NCI-H1694 (cell line): ENCODE results near the gene PARP3.
A peak's percentile ranks its signal among the peaks of the same experiment; 100 is the strongest.
"Not testable (repeated sequence)": the region's sequence is repeated elsewhere in the genome, so short reads cannot be mapped to it uniquely, and the experiment has no call there.

ENCODE experiments used
- DNase-seq: peaks from one replicate; lab custom pipeline; 2025; lab: John Stamatoyannopoulos, UW

PARP3 gene

GRCh38 chr3:51941798-51942602 is at the start of gene PARP3, which contains the start of gene RRP9:
Gene PARP3, plus strand, starts transcription at chr3:51942363. Its CDS starts 993 bp downstream, at chr3:51943356.
Gene RRP9, minus strand, starts transcription at chr3:51941904. Its CDS starts 37 bp downstream, at chr3:51941867.
- peak; percentile 91 for DNase-seq

DNA sequence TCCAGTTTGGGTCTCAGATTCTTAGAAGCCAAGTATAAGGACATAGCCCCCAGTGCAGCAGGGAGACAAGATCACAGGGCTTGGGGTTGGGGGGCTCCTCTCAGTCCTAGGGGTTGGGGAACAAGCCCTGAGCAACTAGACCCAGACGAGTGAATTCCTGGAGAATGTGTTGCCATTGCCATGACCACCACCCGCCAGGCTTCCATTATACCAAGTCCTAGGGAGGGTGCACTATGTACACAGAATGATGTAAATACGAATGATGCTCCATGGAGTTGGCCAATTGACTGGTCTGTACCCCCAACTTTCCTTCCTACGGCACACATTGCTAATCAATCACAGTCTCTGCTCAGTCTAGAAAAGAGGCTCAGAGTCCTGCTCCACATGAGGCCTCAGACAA is 47.8 kb upstream of the PARP3 start:
- no peak for DNase-seq

DNA sequence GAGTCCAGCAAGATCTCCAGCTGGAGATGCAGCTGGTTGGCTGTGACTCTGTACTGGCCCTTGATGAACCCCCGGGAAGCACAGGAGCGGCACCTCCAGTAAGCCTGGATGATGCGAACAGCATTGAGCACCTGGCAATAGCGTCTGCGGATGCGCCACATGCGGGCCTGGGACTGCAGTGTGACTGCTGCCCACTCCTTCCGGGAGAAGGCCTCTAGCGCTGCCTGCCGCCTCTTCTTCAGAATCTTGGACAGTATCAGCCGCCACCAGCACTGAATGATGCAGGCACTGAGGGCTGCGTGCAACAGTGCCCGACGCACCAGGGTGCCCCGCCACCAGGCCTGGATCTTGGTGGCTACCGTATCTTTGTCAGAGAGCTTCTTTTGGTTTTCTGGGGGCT is 47.2 kb upstream of the PARP3 start:
- DNase-seq: no peak

DNA sequence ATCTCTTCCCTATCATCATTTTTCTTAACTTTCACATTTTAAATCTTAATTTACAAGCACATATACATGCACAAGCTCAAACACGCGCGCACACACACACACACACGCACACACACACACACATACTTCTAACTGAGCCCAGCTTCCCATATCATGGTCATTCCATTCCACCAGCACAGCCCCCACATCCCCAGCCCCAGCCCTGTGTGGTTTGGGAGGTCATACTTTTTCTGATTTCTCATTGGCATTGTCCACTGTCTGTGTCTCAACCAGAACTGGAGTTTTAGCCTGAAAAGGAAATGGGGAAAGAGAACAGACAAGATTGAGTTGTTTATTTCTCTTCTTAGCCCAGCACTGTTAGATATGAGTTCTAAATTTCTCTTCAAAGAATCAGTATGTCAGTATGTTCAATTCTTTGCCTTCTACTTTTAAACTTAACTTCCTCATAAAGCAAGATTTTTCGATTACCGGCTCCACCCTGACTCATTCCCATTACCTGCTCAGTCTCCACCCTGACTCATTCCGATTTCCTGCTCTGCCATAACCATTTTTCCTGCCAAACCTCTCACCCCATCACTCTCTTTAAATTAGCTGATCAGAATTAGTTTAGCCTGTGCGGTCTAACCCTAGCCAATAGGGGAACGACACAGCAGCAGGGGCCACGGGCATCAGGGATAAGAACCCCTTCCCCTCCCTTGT is 45.4 kb upstream of the PARP3 start:
- DNase-seq: no peak

DNA sequence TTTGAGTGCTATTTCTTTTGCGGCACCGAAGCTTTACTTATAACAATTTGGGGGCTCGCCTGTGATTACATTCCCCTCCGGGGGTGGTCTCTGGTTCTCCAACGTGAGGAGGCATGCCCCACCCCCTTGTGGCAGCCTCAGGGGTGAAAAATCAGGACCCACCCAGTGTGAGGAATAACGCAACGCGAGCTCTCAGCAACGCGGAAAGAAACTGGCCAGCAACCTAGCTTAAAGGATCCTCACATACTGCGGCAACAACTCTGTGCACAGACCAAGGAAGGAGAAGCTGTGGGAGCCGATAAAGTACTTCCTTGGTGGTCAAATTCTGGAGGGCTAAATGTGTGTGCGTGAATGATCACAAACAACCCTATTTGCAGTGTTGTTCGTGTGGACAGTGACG is 44.8 kb upstream of the PARP3 start:
- DNase-seq: no peak

DNA sequence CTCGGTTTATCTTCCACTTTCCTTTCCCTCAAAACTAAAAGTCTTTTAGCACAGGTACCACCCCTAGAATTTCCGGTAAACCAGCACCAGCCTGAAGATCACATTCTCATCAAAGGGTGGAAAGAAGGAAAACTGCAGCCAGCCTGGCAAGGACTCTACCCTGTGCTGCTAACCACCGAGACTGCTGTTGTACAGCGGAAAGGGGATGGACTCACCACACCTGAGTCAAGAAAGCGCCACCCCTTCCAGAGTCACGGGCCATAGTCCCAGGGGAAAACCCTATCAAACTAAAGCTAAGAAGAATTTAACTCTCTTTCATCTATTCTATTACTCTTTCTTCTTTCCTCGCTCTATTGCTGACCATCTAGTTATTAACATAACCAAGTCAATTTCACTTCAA is 42.1 kb upstream of the PARP3 start:
- DNase-seq: not testable (repeated sequence)

- DNase-seq: not testable (repeated sequence)
These were observed 39.8 kb upstream of the PARP3 start for GRCh38 chr3:51902361-51902760.

- no peak for DNase-seq
These were observed 37.9 kb upstream of the PARP3 start for GRCh38 chr3:51904034-51904823.

DNA sequence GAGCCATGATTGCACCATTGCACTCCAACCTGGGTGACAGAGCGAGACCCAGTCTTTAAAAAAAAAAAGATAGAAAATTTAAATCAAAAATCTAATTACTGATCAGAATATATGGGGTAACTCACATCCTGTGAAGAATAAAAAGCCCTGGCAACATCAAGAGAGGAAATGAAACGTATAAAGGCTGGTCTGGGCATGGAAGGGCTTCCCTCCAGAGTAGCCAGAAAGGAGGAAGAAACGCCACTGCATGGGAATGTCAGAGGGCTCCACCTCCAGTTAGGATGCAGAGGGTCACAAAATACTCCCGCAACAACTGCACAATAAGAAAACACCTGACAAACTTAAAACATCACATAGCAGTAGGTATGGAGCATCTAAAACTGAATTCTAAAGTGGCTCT is 34.1 kb upstream of the PARP3 start:
- DNase-seq: no peak

DNA sequence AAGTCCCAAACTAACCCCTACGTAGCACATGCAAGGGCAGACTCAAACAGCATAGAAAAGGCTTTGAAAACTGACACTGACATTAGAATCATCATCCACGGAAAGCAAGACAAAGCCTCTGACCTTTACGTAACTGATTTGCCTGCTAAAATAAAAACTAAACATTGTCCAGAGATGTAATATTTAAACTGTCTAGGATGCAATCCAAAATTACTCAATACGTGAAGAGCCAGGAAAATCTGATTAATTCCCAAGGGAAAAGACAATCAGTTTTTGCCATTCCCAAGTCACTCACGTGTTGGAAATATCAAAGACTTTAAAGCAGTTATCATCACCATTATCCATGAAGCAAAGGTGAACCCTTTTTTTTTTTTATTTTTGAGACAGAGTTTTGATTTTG is 25.7 kb upstream of the PARP3 start:
- no peak for DNase-seq

- DNase-seq: no peak
These were observed 21.0 kb upstream of the PARP3 start for GRCh38 chr3:51921081-51921578.

- no peak for DNase-seq
These were observed 14.8 kb upstream of the PARP3 start for GRCh38 chr3:51927061-51927977.

DNA sequence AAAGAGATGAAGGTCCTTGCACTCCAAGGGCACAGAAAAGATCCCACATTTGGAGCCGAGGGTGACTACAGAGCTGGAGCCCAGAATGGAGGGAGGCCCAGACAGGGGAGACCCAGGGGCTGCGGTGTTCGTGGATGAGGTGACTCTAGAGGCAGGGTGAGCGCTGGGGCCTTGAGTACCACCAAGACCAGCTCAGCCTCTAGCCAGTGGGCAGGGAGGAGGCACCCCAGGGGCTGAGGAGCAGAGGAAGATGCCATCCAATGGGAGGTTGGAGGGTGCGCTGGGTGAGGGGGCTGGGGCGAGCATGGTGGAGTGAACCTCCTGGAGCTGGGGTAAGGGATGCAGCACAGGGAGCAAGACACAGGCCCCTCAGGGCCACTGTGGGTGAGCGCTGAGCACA is 13.7 kb upstream of the PARP3 start:
- no peak for DNase-seq

DNA sequence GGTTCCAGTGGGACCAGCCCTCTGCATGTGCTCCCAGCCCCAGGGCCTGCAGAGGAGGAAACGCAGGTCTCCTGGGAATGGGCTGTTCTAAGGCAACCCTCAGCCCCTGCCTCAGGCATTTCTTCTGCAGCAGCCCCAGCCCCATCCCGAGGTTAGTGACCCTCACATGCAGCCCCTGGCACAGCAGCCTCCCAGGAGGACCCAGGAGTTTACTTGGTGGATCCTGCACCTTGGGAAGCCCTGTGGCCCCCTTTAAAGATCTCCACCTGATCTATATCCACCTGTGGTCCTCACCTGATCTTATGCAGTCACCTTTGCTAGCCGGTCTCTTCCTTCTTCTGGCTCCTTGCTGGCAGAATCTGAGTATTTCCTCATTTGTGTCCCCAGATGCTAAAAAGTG is 13.2 kb upstream of the PARP3 start:
- DNase-seq: not testable (repeated sequence)

GRCh38 chr3:51929420-51930003 is 12.7 kb upstream of the PARP3 start:
- no peak for DNase-seq

DNA sequence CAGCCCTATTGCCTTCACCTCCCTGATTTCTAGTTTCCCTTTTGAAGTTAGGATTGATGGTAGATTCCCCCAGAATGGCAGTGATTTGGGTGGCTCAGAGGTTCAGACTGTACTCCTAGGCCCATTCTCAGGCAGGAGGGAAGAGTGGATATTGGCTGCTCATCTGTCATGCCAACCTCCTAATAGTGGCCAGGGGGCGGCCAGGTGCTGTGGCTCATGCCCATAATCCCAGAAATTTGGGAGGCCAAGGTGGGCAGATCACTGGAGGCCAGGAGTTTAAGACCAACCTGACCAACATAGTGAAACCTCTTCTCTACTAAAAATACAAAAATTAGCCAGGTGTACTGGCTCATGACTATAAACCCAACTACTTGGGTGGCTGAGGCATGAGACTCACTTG is 11.7 kb upstream of the PARP3 start:
- DNase-seq: no peak

DNA sequence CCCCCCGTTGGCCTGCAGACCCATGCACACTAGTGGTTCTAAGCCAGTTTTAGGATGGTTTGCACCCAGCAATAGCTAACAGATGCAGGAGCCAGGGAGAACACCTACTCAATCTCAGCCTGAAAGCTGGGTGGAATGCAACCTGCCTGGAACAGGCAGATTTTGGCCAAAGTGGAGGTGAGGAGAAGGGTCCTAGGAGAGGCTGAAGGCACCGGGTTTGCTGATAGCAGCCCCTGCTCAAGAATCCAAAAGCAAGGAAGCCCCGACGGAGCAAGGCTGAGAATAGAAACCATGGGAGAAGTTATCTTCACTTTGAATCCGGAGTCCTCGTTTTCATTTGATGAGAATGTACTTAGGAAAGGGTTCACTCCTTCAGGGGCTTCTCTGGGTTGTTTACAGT is 10.4 kb upstream of the PARP3 start:
- DNase-seq: no peak

- no peak for DNase-seq
These were observed 9.4 kb upstream of the PARP3 start for GRCh38 chr3:51932471-51933370.

DNA sequence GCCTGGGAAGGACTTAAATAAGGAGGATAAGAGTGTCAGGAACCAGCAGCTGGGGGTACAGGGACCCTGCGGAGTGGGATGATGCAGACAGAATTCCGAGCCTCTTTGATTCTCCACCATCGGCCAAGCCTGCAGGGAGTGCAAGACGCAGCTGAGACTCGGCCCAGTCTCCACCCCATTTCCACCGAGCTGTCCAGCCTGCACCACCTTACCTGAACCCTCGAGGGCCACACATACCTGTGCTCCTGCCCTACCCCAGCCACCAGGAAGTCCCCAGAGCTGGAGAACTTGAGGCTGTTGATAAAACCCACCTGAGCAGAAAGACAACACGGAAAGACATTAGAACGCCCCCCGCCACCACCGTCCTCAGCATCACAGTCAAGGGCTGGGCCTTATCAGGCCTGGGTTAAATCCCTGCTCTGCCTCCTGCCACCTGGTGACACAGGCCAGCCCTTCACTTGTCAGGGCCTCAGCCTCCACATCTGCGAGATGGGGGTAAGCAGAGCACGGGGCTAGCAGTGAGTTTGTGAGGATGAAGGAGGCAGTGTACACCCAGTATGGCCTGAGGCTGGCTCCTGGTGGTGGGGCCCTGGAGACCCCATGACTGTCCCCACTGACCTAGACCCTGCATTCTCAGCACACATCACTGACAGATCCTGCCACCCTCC is 8.6 kb upstream of the PARP3 start:
- DNase-seq: no peak
